Measurements from ENCODE around the gene SORL1-AS1.
A peak's percentile ranks its signal among the peaks of the same experiment; 100 is the strongest.

The SORL1-AS1 gene

GRCh38 chr11:121476379-121477032 is 23.7 kb upstream of the SORL1-AS1 start:
- no peak for DNase-seq (ENCODE audit: low read depth)

DNA sequence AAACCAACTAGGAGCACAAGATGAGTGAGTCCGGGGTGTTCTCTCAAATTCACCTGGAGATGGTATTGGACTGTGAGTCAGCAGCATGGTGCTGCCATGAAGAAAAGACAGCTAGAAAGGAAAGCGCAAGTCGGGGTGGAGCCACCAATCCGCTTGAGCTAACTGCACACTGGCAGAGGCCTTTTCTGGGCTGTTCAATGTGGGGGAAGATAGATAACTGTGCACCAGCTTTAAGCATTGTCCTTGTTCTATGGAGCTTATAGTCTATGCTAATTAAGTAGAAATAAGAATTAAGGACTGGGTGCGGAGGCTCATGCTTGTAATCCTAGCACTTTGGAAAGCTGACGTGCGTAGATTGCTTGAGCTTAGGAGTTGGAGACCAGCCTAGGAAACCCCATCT is 21.9 kb upstream of the SORL1-AS1 start:
- DNase-seq (ENCODE audit: low read depth) = no peak

- DNase-seq (ENCODE audit: low read depth) = no peak
Observed at GRCh38 chr11:121473064-121473777, 20.5 kb upstream of the SORL1-AS1 start.

DNA sequence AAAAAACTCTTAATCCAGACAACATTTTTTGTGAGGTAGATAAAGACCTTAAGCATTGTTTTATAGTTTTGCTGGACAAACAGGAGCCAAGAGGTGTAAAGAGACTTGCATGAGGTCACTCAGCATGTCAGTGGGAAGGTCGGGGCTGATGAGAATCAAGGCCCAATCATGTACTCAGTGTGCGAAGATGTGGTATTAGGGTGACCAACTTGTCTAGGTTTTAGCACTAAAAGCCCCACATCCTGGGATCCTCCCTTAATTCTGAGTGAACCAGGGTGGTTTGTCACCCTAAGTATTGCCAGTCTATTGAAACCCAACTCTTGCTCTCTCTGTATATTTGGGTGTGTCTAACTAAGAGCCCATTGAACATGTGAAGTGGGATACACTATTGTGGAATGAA is 19.5 kb upstream of the SORL1-AS1 start:
- no peak for DNase-seq (ENCODE audit: low read depth)

GRCh38 chr11:121471167-121471566 is 18.4 kb upstream of the SORL1-AS1 start:
- DNase-seq (ENCODE audit: low read depth) = no peak

DNA sequence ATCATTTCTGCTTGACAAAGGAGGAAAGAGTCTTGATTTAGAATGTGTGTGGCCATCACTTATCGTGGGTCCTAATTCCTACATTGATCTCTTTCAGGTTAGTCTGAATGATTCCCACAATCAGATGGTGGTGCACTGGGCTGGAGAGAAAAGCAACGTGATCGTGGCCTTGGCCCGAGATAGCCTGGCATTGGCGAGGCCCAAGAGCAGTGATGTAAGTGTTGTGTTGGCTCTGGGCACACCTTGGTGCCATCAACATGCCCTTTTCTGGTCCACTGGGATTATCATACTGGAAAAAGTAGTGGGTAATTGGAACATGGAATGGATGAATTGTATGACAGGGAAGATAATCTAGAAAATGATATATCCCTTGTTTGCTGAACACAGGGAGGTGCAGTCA is 17.1 kb upstream of the SORL1-AS1 start:
- DNase-seq (ENCODE audit: low read depth) = no peak

DNA sequence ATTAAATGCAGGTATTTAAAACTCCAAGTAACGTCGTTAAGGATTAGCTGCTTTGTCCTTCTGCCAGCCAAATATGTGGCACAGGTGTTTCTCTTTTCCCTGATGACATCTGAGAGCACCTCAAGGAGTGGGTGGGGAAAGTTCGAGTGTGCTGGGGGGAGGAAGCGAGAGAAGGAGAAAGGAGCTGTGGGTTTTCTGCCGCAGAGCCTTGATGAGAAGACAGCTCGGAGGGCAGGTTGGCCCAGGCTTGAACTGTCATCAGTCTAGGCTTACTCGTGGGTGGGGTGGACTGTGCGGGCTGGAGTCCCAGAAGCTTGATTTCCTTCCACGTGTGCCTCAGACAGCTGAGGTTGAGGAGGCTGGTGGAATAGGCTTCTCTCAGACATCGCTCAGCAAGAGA is 15.2 kb upstream of the SORL1-AS1 start:
- DNase-seq (ENCODE audit: low read depth) = no peak

- no peak for DNase-seq (ENCODE audit: low read depth)
Observed at GRCh38 chr11:121467471-121467870, 14.7 kb upstream of the SORL1-AS1 start.

GRCh38 chr11:121466063-121466794 is 13.5 kb upstream of the SORL1-AS1 start:
- DNase-seq (ENCODE audit: low read depth) = peak; percentile 95

DNA sequence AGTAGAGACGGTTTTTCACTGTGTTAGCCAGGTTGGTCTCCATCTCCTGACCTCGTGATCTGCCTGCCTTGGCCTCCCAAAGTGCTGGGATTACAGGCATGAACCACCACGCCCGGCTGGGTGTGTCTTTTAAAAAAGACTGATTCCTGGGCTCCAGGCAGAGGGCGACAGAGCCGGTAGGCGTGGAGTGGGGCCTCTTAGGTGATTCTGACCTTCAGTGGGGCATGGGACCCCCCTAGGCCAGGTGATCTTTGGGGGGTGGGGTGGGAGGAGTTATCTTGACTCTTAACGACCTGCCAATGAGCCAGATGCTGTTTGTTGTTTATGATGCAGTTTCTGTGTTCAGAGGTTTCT is 12.9 kb upstream of the SORL1-AS1 start:
- DNase-seq (ENCODE audit: low read depth) = no peak

DNA sequence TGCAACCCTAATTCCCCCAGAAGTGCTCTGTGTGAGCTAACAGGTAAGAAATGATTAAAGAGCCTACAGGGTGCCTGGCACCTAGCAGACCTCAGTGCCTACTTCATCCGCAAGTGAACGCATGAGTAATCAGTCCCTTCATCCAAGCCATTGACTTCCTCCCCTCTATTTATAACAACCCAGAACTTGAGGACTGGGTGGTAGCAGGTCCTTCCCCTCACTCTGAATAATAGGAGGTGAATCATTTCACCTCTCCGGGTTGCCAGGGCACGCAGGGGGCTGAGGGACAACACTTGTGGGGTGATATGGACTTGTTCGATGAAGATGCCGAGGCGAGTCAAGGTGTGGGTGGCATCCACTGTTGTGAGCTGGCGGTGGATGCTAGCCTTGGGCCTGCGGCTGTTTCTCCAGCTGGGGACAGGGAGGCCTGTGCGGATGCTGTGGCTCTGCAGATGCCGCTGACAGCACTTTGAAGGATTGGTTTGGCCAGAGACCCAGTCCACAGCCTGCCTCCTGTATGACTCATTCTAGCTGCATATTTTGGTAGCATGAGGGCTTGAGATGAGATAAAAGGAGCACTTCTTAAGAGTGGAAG is 11.7 kb upstream of the SORL1-AS1 start:
- peak; percentile 97 for DNase-seq (ENCODE audit: low read depth)

DNA sequence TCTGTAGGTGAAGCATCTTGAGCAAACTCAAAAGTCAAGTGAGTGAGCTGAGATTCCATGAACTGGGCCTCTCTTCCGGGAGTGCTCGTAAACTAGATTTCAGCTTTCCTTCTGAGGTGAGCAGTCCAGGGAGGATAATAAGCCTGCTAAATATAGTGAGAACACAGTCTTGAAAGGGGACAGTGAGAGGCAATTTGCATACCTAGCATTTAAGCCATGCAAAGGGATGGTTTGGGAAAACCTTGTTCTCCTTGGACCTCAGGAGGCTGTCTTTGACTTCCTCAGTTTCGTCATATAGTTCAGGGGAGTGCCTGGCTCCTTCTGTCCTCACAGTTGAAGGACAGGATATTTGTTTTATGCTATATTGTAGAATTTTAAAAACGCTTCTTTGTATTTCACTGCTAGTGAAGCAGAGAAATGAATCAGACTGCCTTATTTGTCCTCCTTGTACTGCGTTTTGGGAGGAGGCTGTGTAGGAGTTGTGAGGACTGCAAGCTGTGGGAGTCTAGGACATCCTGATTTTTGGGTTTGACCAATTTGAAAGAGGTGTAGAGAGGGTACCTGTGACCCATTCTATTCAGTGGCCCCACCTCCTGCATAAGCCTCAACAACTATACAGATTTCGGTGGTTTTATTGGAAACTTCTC is 11.0 kb upstream of the SORL1-AS1 start:
- no peak for DNase-seq (ENCODE audit: low read depth)

- DNase-seq (ENCODE audit: low read depth) = no peak
Observed at GRCh38 chr11:121461843-121462242, 9.1 kb upstream of the SORL1-AS1 start.

DNA sequence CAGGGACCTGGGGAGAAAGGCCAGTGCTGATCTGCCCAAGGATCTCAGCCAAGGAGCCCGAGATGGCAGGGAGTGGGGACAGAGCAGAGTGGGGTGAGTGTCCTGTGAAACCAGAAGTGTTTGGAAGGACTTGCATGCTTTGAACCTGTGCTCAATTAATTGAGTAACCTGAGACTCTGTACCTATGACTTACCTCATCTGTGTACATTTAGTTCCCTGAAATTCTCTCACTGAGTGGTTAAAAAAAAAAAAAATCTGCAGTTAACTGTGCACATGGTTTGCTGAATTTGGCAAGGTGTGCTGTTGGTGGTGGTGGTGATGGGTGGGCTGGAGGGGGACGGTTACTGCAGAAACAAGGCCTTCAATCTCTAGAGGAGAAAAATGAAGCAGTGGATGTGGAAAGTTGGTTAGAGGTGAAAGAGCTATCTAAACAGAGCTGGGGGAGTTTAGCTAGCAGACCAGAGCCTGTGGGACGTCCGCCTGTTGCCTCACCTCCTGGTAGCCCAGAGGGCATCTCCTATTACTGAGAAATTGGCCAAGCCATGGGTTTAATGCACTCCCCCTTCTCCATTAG is 8.3 kb upstream of the SORL1-AS1 start:
- DNase-seq (ENCODE audit: low read depth) = no peak

- no peak for DNase-seq (ENCODE audit: low read depth)
Observed at GRCh38 chr11:121459413-121460017, 6.7 kb upstream of the SORL1-AS1 start.

DNA sequence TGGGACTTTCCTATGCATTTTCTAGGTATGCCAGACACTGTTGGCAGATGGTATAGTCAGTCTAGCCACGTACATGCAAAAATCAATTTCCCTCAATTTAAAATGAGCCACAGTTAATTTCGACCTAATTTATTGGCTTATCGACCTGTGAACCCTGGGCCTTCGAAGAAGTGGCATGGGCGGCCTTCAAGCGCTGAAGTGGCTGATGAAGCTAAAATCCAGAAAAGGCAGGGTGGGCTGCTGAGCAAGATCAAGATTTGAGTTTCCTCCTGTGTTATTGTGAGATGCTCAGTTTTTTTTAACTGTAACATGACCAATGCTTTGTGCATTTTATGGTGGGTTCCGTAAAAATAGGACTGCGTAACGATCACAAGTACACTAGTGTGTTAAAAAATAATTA is 5.8 kb upstream of the SORL1-AS1 start:
- no peak for DNase-seq (ENCODE audit: low read depth)

DNA sequence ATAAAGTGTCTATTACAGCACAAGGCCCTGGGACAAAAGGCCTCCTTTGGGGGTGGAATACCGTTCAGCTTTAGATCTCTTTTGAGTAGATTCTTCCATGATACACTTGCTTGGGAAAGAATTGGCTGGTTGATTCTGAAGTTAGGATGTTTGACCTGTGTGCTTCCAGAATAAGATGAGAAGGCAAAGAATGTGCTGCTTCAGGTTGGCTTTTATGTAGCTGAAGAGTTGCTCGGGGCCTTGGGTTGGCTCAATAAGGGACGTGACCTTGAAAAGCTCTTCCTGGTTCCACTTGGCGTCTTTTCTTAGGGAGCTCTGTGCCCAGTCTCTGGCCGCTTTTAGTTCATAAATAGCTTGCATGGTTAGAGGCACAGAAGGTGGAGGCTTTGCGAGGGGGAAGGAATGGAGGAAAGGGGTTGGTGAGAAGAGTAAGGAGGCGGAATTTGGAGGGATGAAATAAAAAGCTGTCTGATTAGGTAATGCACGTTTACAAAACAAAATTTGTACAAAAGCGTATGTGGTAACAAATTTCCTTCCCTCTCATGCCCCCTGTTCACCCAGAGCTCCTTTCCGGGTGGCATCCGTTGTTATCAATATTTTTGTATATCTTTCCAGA is 4.2 kb upstream of the SORL1-AS1 start:
- DNase-seq (ENCODE audit: low read depth) = no peak

DNA sequence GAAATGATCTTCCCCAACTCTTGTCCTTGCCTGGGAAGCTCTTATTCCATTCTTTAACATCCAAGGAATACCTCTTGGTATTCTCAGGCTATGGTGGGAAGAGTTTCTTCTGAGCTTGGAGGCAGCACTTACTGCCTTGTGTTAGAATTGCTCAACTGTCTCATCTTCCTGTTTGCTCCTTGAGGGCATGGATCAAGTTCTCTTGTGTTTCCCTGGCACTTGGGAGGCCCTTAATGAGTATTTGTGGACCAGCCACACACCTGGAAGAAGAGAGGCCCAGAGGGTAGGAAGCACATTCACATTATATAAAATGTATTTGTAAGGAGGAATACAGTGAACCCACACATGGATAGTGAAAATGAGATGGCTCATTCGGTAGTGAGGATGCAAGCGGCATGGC is 3.4 kb upstream of the SORL1-AS1 start:
- no peak for DNase-seq (ENCODE audit: low read depth)

DNA sequence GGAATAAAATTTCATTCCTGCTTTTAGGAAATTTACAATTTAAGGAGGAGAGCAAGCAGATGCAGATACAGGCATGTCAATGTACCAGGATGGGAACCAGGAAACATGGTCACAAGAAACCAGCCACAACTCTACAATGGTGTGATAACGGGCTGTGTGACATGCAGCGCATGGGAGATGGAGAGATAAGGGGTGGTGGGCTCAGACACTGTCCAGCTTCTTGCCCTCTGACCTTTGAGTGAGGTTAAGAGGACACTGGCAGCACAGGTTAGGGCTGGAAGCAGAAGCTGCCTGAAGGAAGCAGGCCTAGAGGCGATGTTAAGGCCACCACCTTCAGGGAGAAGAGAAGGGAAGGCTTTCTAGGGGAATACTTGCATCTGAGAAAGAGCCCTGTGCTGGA is 2.3 kb upstream of the SORL1-AS1 start:
- no peak for DNase-seq (ENCODE audit: low read depth)

- no peak for DNase-seq (ENCODE audit: low read depth)
Observed at GRCh38 chr11:121453589-121454299, 977 bp upstream of the SORL1-AS1 start.
